GM12878 (cell line): ENCODE results near the gene CDK17. TPM values are rescaled to one million over a fixed set of nuclear protein-coding genes. Genes with fewer than 3 reads are reported as not detected.

Experiments used
- ATAC-seq: fragments of 200-7000 bp; cut with Tn5 transposase; 3 replicates; pipeline ENCODE4 v1.9.1; 2020; ENCODE audit warnings: mild to moderate bottlenecking, moderate library complexity
- BruUV-seq: library from RNA; stranded (reverse); fragments of 400-500 nt; replicated peaks from 2 replicates; lab custom pipeline; 2021; lab: Mats Ljungman, UMichigan
- CTCF ChIA-PET: fragments of 300-600 bp; sonication (Branson Sonifier 250); formaldehyde crosslinking; extraction: SDS; loops from one replicate; lab custom pipeline; 2021; ENCODE audit warnings: inconsistent platforms; lab: Yijun Ruan, JAX
- POLR2A ChIA-PET: fragments of 350-600 bp; formaldehyde crosslinking; extraction: SDS; loops from one replicate; lab custom pipeline; 2021; ENCODE audit warnings: inconsistent platforms; lab: Charles Lee
- RAD21 ChIA-PET: fragments of 300-600 bp; sonication (Branson Sonifier 250); formaldehyde crosslinking; loops from one replicate; lab custom pipeline; 2023; ENCODE audit warnings: antibody characterized with exemption; ENCODE audit not compliant: unreplicated experiment; lab: Charles Lee
- SMC1A ChIA-PET: fragments of 300-600 bp; sonication (Branson Sonifier 250); formaldehyde crosslinking; loops from one replicate; lab custom pipeline; 2023; ENCODE audit not compliant: unreplicated experiment, uncharacterized antibody; lab: Charles Lee
- DNase-seq: peaks from one replicate; pipeline ENCODE4 v3.0.0-alpha.2; 2011; ENCODE audit warnings: low read depth, low spot score
- FAIRE-seq: peaks from 3 replicates; lab custom pipeline; 2011; peaks lifted over from hg19 to GRCh38; lab: Jason Lieb, UNC
- H2AFZ ChIP-seq: 2 replicates; pipeline ENCODE4 v1.6.0; 2011; ENCODE audit warnings: low read depth, low read length, control low read depth; ENCODE audit not compliant: control insufficient read depth
- H3K27ac ChIP-seq: 2 replicates; pipeline ENCODE4 v1.5.1; 2011; ENCODE audit warnings: control low read depth; ENCODE audit not compliant: control insufficient read depth, insufficient read depth
- H3K27me3 ChIP-seq, 2 experiments: replicated peaks in 1 of 2; 2 replicates each; pipeline versions ENCODE4 v1.6.0 to v1.6.1; 2011; ENCODE audit warnings: low read length in 1 of 2; ENCODE audit not compliant: control insufficient read depth in 2 of 2, insufficient read depth in 2 of 2
- H3K36me3 ChIP-seq, 2 experiments: 2 replicates each; pipeline ENCODE4 v1.5.1; 2011; ENCODE audit warnings: low read length in 1 of 2; ENCODE audit not compliant: control insufficient read depth in 2 of 2, insufficient read depth in 2 of 2
- H3K4me1 ChIP-seq: 2 replicates; pipeline ENCODE4 v1.6.1; 2011; ENCODE audit warnings: mild to moderate bottlenecking, low read length, moderate library complexity, mixed read lengths; ENCODE audit not compliant: control insufficient read depth, insufficient read depth
- H3K4me2 ChIP-seq: 2 replicates; pipeline ENCODE4 v1.6.0; 2011; ENCODE audit warnings: control low read depth; ENCODE audit not compliant: control insufficient read depth, insufficient read depth
- H3K4me3 ChIP-seq: fragments of 200-600 bp; sonication (generic); 2 replicates; pipeline ENCODE4 v1.5.1; 2016
- H3K79me2 ChIP-seq: 2 replicates; pipeline ENCODE4 v1.6.0; 2011; ENCODE audit warnings: low read length; ENCODE audit not compliant: control insufficient read depth, insufficient read depth
- H3K9ac ChIP-seq: 2 replicates; pipeline ENCODE4 v1.8.0; 2011; ENCODE audit warnings: low read length, control low read depth, mixed read lengths; ENCODE audit not compliant: control insufficient read depth, insufficient read depth
- H3K9me3 ChIP-seq: replicated peaks from 3 replicates; pipeline ENCODE4 v1.5.1; 2011; ENCODE audit warnings: mild to moderate bottlenecking, low read length; ENCODE audit not compliant: control insufficient read depth, insufficient read depth
- H4K20me1 ChIP-seq: 2 replicates; pipeline ENCODE4 v1.6.0; 2011; ENCODE audit not compliant: control insufficient read depth, insufficient read depth
- BCL11A ChIP-seq: IDR thresholded peaks from 2 replicates; pipeline ENCODE4 v1.6.1; 2011; ENCODE audit warnings: low read depth, low read length
- HDGF ChIP-seq: fragments of 450-650 bp; IDR thresholded peaks from 2 replicates; pipeline ENCODE4 v1.6.1; 2016; ENCODE audit warnings: antibody characterized with exemption
- IRF3 ChIP-seq: fragments of 450-650 bp; IDR thresholded peaks from 2 replicates; pipeline ENCODE4 v1.6.1; 2014; ENCODE audit warnings: mild to moderate bottlenecking
- MTA3 ChIP-seq: IDR thresholded peaks from 2 replicates; pipeline ENCODE4 v1.6.1; 2012; ENCODE audit warnings: low read length, inconsistent platforms, borderline replicate concordance
- NBN ChIP-seq: fragments of 450-650 bp; IDR thresholded peaks from 2 replicates; pipeline ENCODE4 v1.6.1; 2016
- RELA ChIP-seq: fragments of 450-650 bp; IDR thresholded peaks from 2 replicates; pipeline ENCODE4 v1.8.0; 2014; ENCODE audit warnings: borderline replicate concordance; ENCODE audit not compliant: partially characterized antibody
- SMARCA5 ChIP-seq: fragments of 450-650 bp; IDR thresholded peaks from 2 replicates; pipeline ENCODE4 v1.6.1; 2017; ENCODE audit warnings: mild to moderate bottlenecking
- TCF7 ChIP-seq: IDR thresholded peaks from 2 replicates; pipeline ENCODE4 v1.6.1; 2014; ENCODE audit warnings: antibody characterized with exemption, borderline replicate concordance
- ZNF622 ChIP-seq: fragments of 450-650 bp; IDR thresholded peaks from 2 replicates; pipeline ENCODE4 v1.6.1; 2017; ENCODE audit warnings: mild to moderate bottlenecking, inconsistent platforms
- WGBS: methylation state at CpG from one replicate; pipeline ENCODE4 v1.1.6; 2016; ENCODE audit warnings: low lambda C conversion rate; ENCODE audit not compliant: insufficient replicate concordance, insufficient coverage; ENCODE audit errors: missing lambda C conversion rate; 5-methylcytosine and 5-hydroxymethylcytosine counted together
- in situ Hi-C: fragments of 300-500 bp; cut with MboI; formaldehyde crosslinking; loops from 9 replicates; pipeline ENCODE4 v1.14.3; 2018; ENCODE audit warnings: mixed read lengths
- intact Hi-C: fragments of 100-400 bp; cut with micrococcal nuclease; formaldehyde crosslinking; loops from one replicate; pipeline ENCODE4 v1.14.2; 2022; ENCODE audit not compliant: unreplicated experiment
- polyA plus RNA-seq, 11 experiments: library from polyadenylated mRNA; depleted of rRNA in 4 of 11; unstranded in 6 of 11; stranded (reverse) in 5 of 11; fragments of >200 nt; fragmentation: Nextera tagmentation in 4 of 11; fragmentation: Illumina TruSeq in 1 of 11; extraction: Ambion mirVana in 4 of 11; extraction: Trizol in 1 of 11; gene quantifications; 1 replicate in 1 of 11; 2 replicates in 10 of 11; pipeline versions ENCODE4 v1.2.1 to v1.2.3, GENCODE V29; 2011 to 2016; ENCODE audit warnings: inconsistent platforms in 2 of 11, missing spikeins in 2 of 11, low read depth in 1 of 11
- total RNA-seq, 4 experiments: library from RNA; depleted of rRNA in 3 of 4; stranded (reverse); fragments of >200 nt in 3 of 4; fragmentation: Illumina TruSeq in 1 of 4; extraction: Trizol in 1 of 4; gene quantifications; 2 replicates each; pipeline versions ENCODE4 v1.2.1 to v1.2.3, GENCODE V29; 2013 to 2021
- TF ChIP-seq, protein P1 (sequence below): fragments of 450-650 bp; IDR thresholded peaks from 2 replicates; pipeline ENCODE4 v1.6.1; 2017; ENCODE audit warnings: mild to moderate bottlenecking, low read depth, inconsistent platforms; ENCODE audit not compliant: poor library complexity, severe bottlenecking
- TF ChIP-seq, protein P2 (sequence below): IDR thresholded peaks from 2 replicates; pipeline ENCODE4 v1.6.1; 2011; ENCODE audit warnings: low read depth, low read length, improper control_type of control experiment, borderline replicate concordance
- TF ChIP-seq, protein P3 (sequence below): fragments of 450-650 bp; IDR thresholded peaks from 2 replicates; pipeline ENCODE4 v1.6.1; 2018; ENCODE audit warnings: borderline replicate concordance, mild to moderate bottlenecking; ENCODE audit not compliant: partially characterized antibody

CDK17 gene
- total and polyA plus RNA-seq, 10 of the 15 experiments (the other 5 are each of a cell fraction or from before 2014, with no cell fraction given), result 5.6 to 45.6 (median 18.3) TPM

DNA sequence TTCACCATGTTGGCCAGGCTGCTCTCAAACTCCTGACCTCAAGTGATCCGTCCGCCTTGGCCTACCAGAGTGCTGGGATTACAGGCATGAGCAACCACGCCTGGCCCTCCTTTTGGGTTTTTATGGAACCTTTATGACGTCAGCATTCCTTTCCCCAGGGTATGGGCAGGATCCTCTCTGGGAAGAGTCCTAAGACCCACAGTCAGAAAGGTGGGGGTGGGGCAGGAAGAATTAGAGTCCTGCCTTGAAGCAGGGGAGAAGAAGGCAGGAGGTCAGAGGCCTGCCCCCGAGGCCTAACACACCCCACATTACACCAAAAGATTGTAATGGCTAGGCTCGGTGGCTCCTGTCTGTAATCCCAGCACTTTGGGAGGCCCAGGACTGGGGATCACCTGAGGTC lies 30.8 kb upstream of the CDK17 start (continued):
- TF ChIP-seq, protein P1, sequence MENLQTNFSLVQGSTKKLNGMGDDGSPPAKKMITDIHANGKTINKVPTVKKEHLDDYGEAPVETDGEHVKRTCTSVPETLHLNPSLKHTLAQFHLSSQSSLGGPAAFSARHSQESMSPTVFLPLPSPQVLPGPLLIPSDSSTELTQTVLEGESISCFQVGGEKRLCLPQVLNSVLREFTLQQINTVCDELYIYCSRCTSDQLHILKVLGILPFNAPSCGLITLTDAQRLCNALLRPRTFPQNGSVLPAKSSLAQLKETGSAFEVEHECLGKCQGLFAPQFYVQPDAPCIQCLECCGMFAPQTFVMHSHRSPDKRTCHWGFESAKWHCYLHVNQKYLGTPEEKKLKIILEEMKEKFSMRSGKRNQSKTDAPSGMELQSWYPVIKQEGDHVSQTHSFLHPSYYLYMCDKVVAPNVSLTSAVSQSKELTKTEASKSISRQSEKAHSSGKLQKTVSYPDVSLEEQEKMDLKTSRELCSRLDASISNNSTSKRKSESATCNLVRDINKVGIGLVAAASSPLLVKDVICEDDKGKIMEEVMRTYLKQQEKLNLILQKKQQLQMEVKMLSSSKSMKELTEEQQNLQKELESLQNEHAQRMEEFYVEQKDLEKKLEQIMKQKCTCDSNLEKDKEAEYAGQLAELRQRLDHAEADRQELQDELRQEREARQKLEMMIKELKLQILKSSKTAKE, result no peak
- no peak for TF ChIP-seq TCF7
- no peak for TF ChIP-seq BCL11A
- TF ChIP-seq, protein P2, sequence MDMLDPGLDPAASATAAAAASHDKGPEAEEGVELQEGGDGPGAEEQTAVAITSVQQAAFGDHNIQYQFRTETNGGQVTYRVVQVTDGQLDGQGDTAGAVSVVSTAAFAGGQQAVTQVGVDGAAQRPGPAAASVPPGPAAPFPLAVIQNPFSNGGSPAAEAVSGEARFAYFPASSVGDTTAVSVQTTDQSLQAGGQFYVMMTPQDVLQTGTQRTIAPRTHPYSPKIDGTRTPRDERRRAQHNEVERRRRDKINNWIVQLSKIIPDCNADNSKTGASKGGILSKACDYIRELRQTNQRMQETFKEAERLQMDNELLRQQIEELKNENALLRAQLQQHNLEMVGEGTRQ, result no peak

GRCh38 chr12:96427269-96427729 lies 27.1 kb upstream of the CDK17 start:
- no TSS peak for BruUV-seq
- 83% methylated on average over 6 of the region's 6 CpGs for WGBS
- ChIA-PET RAD21 (no interaction called here), SMC1A (interaction anchor here (0.6 kb wide), 1 partner anchor 1090 kb away, joined by 3 read pairs; no protein-coding TSS in a partner anchor), POLR2A (interaction anchor here (0.6 kb wide), 1 partner anchor 1241 kb away, joined by 3 read pairs; no protein-coding TSS in a partner anchor), CTCF (no interaction called here)
- H3K27ac ChIP-seq, result no peak overlapping the region
- intact Hi-C loops (no loop called here), in situ Hi-C loops (no loop called here)
- no peak for FAIRE-seq
- H3K4me2 ChIP-seq, result no peak overlapping the region
- no peaks in the 10 kb centered on the region for H3K9me3 ChIP-seq
- no peak overlapping the region for H3K4me3 ChIP-seq
- no peaks in the 10 kb centered on the region for H4K20me1 ChIP-seq
- no peaks in the 10 kb centered on the region for H3K27me3 ChIP-seq
- no peaks in the 10 kb centered on the region for H3K79me2 ChIP-seq
- H3K36me3 ChIP-seq, result no peaks in the 10 kb centered on the region
- no peak for ATAC-seq
- peaks cover 4% of the 10 kb centered on the region; the same call in 1 of the 2 replicates for H3K4me1 ChIP-seq
- DNase-seq, result no peak
- H2AFZ ChIP-seq, result no peak overlapping the region
- TF ChIP-seq IRF3 (no peak), SMARCA5 (no peak), MTA3 (no peak), RELA (no peak), NBN (no peak), ZNF622 (no peak), HDGF (no peak)
- TF ChIP-seq, protein P3, sequence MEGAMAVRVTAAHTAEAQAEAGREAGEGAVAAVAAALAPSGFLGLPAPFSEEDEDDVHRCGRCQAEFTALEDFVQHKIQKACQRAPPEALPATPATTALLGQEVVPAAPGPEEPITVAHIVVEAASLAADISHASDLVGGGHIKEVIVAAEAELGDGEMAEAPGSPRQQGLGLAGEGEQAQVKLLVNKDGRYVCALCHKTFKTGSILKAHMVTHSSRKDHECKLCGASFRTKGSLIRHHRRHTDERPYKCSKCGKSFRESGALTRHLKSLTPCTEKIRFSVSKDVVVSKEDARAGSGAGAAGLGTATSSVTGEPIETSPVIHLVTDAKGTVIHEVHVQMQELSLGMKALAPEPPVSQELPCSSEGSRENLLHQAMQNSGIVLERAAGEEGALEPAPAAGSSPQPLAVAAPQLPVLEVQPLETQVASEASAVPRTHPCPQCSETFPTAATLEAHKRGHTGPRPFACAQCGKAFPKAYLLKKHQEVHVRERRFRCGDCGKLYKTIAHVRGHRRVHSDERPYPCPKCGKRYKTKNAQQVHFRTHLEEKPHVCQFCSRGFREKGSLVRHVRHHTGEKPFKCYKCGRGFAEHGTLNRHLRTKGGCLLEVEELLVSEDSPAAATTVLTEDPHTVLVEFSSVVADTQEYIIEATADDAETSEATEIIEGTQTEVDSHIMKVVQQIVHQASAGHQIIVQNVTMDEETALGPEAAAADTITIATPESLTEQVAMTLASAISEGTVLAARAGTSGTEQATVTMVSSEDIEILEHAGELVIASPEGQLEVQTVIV, result no peak
- H3K9ac ChIP-seq, result no peak overlapping the region
